Ovary (tissue), 3 donors: ENCODE results near the gene SHC4.

ENCODE experiments used
- EP300 ChIP-seq: sonication (generic); formaldehyde crosslinking; IDR thresholded peaks from one replicate; pipeline ENCODE4 v1.6.1; 2017; ENCODE audit warnings: antibody characterized with exemption
- POLR2A ChIP-seq: fragments of 450-650 bp; IDR thresholded peaks from one replicate; pipeline ENCODE4 v1.6.1; 2017; ENCODE audit warnings: antibody characterized with exemption, mild to moderate bottlenecking, moderate library complexity
- TF ChIP-seq, protein P1 (sequence below), 3 donors: fragments of 450-650 bp in 2 of 3; fragments of 200-600 bp in 1 of 3; IDR thresholded peaks; one replicate each; pipeline versions ENCODE4 v1.5.1 to v1.8.0; 2016 to 2022; ENCODE audit warnings: antibody characterized with exemption in 3 of 3, mild to moderate bottlenecking in 1 of 3
- donor health status: DM: no; HTN: no; CAD: no.

DNA sequence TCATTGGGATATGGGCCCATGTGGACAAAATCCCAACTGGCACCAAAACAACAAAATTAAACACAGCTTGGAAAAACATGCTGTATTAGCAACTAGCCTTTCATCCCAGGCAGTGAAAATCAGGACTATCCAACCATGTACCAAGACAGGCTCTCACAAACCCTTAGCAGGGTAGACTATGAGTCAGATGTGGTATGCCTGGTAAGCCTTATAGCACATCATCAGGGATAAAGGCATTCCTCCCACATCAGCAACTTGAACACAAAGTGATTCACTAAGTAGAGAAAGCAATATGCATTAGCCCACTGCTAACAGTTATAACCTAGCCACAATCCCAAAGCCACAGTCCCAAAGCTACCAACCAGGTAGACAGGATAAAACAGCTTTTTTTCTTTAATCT, 160.9 kb downstream of the SHC4 start:
- TF ChIP-seq EP300: no peak
- TF ChIP-seq POLR2A: no peak
- TF ChIP-seq, protein P1, sequence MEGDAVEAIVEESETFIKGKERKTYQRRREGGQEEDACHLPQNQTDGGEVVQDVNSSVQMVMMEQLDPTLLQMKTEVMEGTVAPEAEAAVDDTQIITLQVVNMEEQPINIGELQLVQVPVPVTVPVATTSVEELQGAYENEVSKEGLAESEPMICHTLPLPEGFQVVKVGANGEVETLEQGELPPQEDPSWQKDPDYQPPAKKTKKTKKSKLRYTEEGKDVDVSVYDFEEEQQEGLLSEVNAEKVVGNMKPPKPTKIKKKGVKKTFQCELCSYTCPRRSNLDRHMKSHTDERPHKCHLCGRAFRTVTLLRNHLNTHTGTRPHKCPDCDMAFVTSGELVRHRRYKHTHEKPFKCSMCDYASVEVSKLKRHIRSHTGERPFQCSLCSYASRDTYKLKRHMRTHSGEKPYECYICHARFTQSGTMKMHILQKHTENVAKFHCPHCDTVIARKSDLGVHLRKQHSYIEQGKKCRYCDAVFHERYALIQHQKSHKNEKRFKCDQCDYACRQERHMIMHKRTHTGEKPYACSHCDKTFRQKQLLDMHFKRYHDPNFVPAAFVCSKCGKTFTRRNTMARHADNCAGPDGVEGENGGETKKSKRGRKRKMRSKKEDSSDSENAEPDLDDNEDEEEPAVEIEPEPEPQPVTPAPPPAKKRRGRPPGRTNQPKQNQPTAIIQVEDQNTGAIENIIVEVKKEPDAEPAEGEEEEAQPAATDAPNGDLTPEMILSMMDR (IDR thresholded peaks at IDR 0.05): no peak
